Vagina (tissue), 2 donors: ENCODE results near the gene SMIM29.

Experiments
- CTCF ChIP-seq, 3 experiments: fragments of 450-650 bp in 2 of 3; fragments of 200-600 bp in 1 of 3; sonication (generic) in 1 of 3; IDR thresholded peaks; one replicate each; pipeline ENCODE4 v1.5.1; 2017 to 2019; ENCODE audit warnings: antibody characterized with exemption in 3 of 3, mild to moderate bottlenecking in 2 of 3, moderate library complexity in 2 of 3
- POLR2A ChIP-seq, 2 donors: fragments of 450-650 bp; IDR thresholded peaks; one replicate each; pipeline ENCODE4 v1.6.1; 2017; ENCODE audit warnings: antibody characterized with exemption in 2 of 2, mild to moderate bottlenecking in 2 of 2, moderate library complexity in 2 of 2

DNA sequence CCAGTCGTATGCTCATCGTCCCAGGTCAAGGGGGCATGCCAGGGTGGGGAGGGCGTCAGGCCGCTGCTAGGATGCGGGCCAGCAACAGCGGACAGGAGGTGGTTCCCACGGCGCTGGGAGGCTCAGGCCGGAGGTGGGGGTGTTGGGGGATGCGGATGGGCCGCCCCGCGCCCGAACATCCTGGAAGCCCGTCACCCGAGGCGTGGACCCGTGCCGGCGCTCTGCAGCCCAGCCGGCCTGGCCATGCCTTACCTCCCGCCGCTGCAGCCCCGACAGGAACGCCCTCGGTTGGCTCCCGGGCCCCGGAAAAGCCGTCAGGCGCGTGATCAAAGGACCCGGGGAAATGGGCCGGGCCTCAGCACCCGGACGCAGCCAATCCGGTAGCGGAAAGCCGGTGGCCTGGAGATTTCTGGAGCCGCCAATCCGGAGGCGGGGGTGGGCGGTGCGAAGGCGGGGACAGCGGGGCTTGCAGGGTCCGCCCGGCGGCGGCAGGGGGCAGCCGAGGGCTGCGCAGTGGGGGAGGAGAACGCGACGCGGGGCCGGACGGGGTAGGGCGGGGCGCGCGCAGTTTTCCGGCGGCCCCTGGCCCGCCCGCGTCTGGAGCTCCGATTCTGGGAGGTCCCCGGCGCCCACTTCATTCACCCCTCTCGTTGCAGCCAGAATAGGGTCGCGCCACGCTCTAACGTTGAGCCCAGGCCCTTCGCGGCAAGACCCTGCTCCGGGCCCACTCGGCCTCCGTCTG, at the start of gene SMIM29:
- TF ChIP-seq CTCF (IDR thresholded peaks at IDR 0.05) (peak; percentile 79 to 97 (median 94)), POLR2A (IDR thresholded peaks at IDR 0.05) (peak in 1 of 2 donors; percentile 79)
